ENCODE results near the gene ETAA1. TPM values are rescaled to one million over a fixed set of nuclear protein-coding genes. Genes with fewer than 3 reads are reported as not detected.

Gene ETAA1
- total RNA-seq (2021), result 18.4 and 18.8 TPM in 2 replicates
- long read RNA-seq, transcript ETAA1-201 (6 exons, 3,418 nt), result major isoform, 17 of 48 reads
- long read RNA-seq, partial matches to known transcripts, result 24 of 48 reads
- long read RNA-seq, other reads (novel, unspliced or antisense), result 6 of 48 reads

- H2BK15ac ChIP-seq (ENCODE audit: low read depth, low read length), result no peak within 1 kb of the TSS
- no peak within 1 kb of the TSS for H2AFZ ChIP-seq (ENCODE audit: low read length)
- H4K91ac ChIP-seq (ENCODE audit: insufficient read length, low read depth, low read length), result no peak within 1 kb of the TSS
- H3K18ac ChIP-seq (ENCODE audit: insufficient read length, low read depth, low read length), result peak within 1 kb of the TSS; percentile 89
- no peaks in the 10 kb centered on the region; the same call in 1 of the 2 replicates for H3K79me2 ChIP-seq (ENCODE audit: insufficient read depth, low read length)
- H3K14ac ChIP-seq (ENCODE audit: insufficient read depth, low read length), result peak within 1 kb of the TSS; percentile 90
- TF ChIP-seq CTCF (conservative IDR thresholded peaks at IDR 0.05), result no peak
- H3K9me3 ChIP-seq (ENCODE audit: control insufficient read depth, low read depth, low read length), result no peaks in the 10 kb centered on the region
- H3K4me1 Mint-ChIP-seq, result peaks cover 20 to 25% of the 10 kb centered on the region in 2 experiments
- no peak within 1 kb of the TSS for H2BK12ac ChIP-seq (ENCODE audit: insufficient read length, low read depth, low read length)
- H2BK120ac ChIP-seq (ENCODE audit: low read depth, low read length, poor library complexity, severe bottlenecking), result no peak within 1 kb of the TSS
- no peak within 1 kb of the TSS; the same call in 1 of the 2 replicates for H3K4ac ChIP-seq (ENCODE audit: low read depth, low read length)
- H2AK5ac ChIP-seq (ENCODE audit: insufficient read length, low read length), result no peak within 1 kb of the TSS
- no peak within 1 kb of the TSS for H3K23ac ChIP-seq (ENCODE audit: insufficient read length, low read depth, low read length)
- no peak within 1 kb of the TSS for H3T11ph ChIP-seq (ENCODE audit: low read length)
- H3K27ac Mint-ChIP-seq, result peak within 1 kb of the TSS; percentile 99 to 100 (median 100)
- no peaks in the 10 kb centered on the region for H3K79me1 ChIP-seq (ENCODE audit: insufficient read depth, low read depth, low read length, poor library complexity, severe bottlenecking)
- H3K9ac ChIP-seq (ENCODE audit: extremely low read depth, insufficient read length, low read length), result peak within 1 kb of the TSS; percentile 96
- H2BK5ac ChIP-seq (ENCODE audit: insufficient read length, low read length), result peak within 1 kb of the TSS; percentile 70
- H3K27me3 Mint-ChIP-seq (ENCODE audit: low read depth), result no peaks in the 10 kb centered on the region
- H3K23me2 ChIP-seq (ENCODE audit: insufficient read length, low read depth, low read length, poor library complexity, severe bottlenecking), result peaks cover 3% of the 10 kb centered on the region
- H3K27ac ChIP-seq (ENCODE audit: insufficient read length, low read depth, low read length), result peak within 1 kb of the TSS; percentile 54
- no peaks in the 10 kb centered on the region; a peak in 1 of 5 replicates for H3K9me3 Mint-ChIP-seq
- H4K5ac ChIP-seq (ENCODE audit: insufficient read length, low read depth, low read length), result no peak within 1 kb of the TSS
- no peaks in the 10 kb centered on the region for H3K27me3 ChIP-seq (ENCODE audit: insufficient read depth, low read length)
- no CpG with 5 or more reads among the region's 61 CpGs for WGBS (ENCODE audit: extremely low coverage, insufficient read length, low lambda C conversion rate)
- no peak within 1 kb of the TSS for H3K56ac ChIP-seq (ENCODE audit: insufficient read length, low read depth, low read length)
- peak within 1 kb of the TSS; percentile 96 to 99 for H3K4me3 Mint-ChIP-seq
- H4K8ac ChIP-seq (replicated peaks; ENCODE audit: insufficient read length, low read depth, low read length), result no peak within 1 kb of the TSS
- peaks cover 2 to 19% (median 9%) of the 10 kb centered on the region in 3 experiments; a peak in 6 of 7 replicates for H3K36me3 Mint-ChIP-seq (ENCODE audit: insufficient read depth in 1 of 3, low read depth in 3 of 3)
- H3K4me2 ChIP-seq (ENCODE audit: insufficient read depth, insufficient read length, low read length), result peak within 1 kb of the TSS; percentile 85
- no peaks in the 10 kb centered on the region for H3K4me1 ChIP-seq (ENCODE audit: insufficient read depth, low read length)
- H4K20me1 ChIP-seq (ENCODE audit: control insufficient read depth, insufficient read depth, insufficient read length), result no peaks in the 10 kb centered on the region
- DNase-seq, result peak; percentile 92
- no peak within 1 kb of the TSS for H2BK20ac ChIP-seq (ENCODE audit: low read depth, low read length, poor library complexity, severe bottlenecking)
Observed at GRCh38 chr2:67397143-67397986, at the start of gene ETAA1. Gene ETAA1 (plus strand): TSS chr2:67397333. CDS start chr2:67397449, 116 bp downstream.
